H9 (cell line): ENCODE data around the gene UNC13D. TPM values are rescaled to one million over a fixed set of nuclear protein-coding genes. Genes with fewer than 3 reads are reported as not detected.

Source experiments
- DNase-seq: peaks from one replicate; pipeline ENCODE4 v3.0.0-alpha.2; 2017
- H2AFZ ChIP-seq: one replicate; pipeline ENCODE4 v1.6.1; 2013; ENCODE audit warnings: mild to moderate bottlenecking, low read length, control low read depth, moderate library complexity
- H2AK5ac ChIP-seq: 2 replicates; pipeline ENCODE4 v1.6.1; 2013; ENCODE audit warnings: low read length, control low read depth, mixed read lengths; ENCODE audit not compliant: insufficient read length
- H2BK120ac ChIP-seq: one replicate; pipeline ENCODE4 v1.6.1; 2013; ENCODE audit warnings: low read depth, mild to moderate bottlenecking, low read length, control low read depth, inconsistent platforms; ENCODE audit not compliant: poor library complexity, severe bottlenecking
- H2BK12ac ChIP-seq: 2 replicates; pipeline ENCODE4 v1.6.1; 2013; ENCODE audit warnings: low read length, control low read depth, mixed read lengths, low read depth; ENCODE audit not compliant: insufficient read length
- H2BK15ac ChIP-seq: 2 replicates; pipeline ENCODE4 v1.6.1; 2013; ENCODE audit warnings: low read depth, low read length, control low read depth
- H2BK20ac ChIP-seq: one replicate; pipeline ENCODE4 v1.6.1; 2013; ENCODE audit warnings: low read depth, mild to moderate bottlenecking, low read length, control low read depth, inconsistent platforms; ENCODE audit not compliant: poor library complexity, severe bottlenecking
- H2BK5ac ChIP-seq: 2 replicates; pipeline ENCODE4 v1.6.1; 2013; ENCODE audit warnings: low read length, control low read depth, mixed read lengths; ENCODE audit not compliant: insufficient read length
- H3K14ac ChIP-seq: 2 replicates; pipeline ENCODE4 v1.6.1; 2013; ENCODE audit warnings: low read length, control low read depth; ENCODE audit not compliant: insufficient read depth
- H3K18ac ChIP-seq: 2 replicates; pipeline ENCODE4 v1.6.1; 2013; ENCODE audit warnings: low read depth, mild to moderate bottlenecking, mixed read lengths, low read length, control low read depth; ENCODE audit not compliant: insufficient read length
- H3K23ac ChIP-seq: 2 replicates; pipeline ENCODE4 v1.6.1; 2013; ENCODE audit warnings: low read length, control low read depth, mixed read lengths, low read depth; ENCODE audit not compliant: insufficient read length
- H3K23me2 ChIP-seq: 2 replicates; pipeline ENCODE4 v1.6.1; 2013; ENCODE audit warnings: low read depth, mild to moderate bottlenecking, mixed read lengths, low read length, control low read depth; ENCODE audit not compliant: insufficient read length, poor library complexity, severe bottlenecking
- H3K27ac ChIP-seq: 2 replicates; pipeline ENCODE4 v1.5.1; 2013; ENCODE audit warnings: low read length, control low read depth, mixed read lengths, low read depth; ENCODE audit not compliant: insufficient read length
- H3K27me3 ChIP-seq: 2 replicates; pipeline ENCODE4 v1.6.1; 2013; ENCODE audit warnings: low read length, control low read depth, inconsistent platforms; ENCODE audit not compliant: insufficient read depth
- H3K4ac ChIP-seq: 2 replicates; pipeline ENCODE4 v1.6.1; 2013; ENCODE audit warnings: low read depth, mild to moderate bottlenecking, control low read depth, inconsistent platforms, low read length, moderate library complexity
- H3K4me1 ChIP-seq: 2 replicates; pipeline ENCODE4 v1.6.1; 2013; ENCODE audit warnings: low read length, control low read depth, inconsistent platforms; ENCODE audit not compliant: insufficient read depth
- H3K4me2 ChIP-seq: 2 replicates; pipeline ENCODE4 v1.6.1; 2013; ENCODE audit warnings: low read length, control low read depth, mixed read lengths; ENCODE audit not compliant: insufficient read length, insufficient read depth
- H3K56ac ChIP-seq: 2 replicates; pipeline ENCODE4 v1.6.1; 2013; ENCODE audit warnings: low read depth, mild to moderate bottlenecking, mixed read lengths, low read length, control low read depth; ENCODE audit not compliant: insufficient read length
- H3K79me1 ChIP-seq: 2 replicates; pipeline ENCODE4 v1.6.1; 2013; ENCODE audit warnings: low read depth, mild to moderate bottlenecking, moderate library complexity, low read length, control low read depth, inconsistent platforms; ENCODE audit not compliant: insufficient read depth, poor library complexity, severe bottlenecking
- H3K79me2 ChIP-seq: 2 replicates; pipeline ENCODE4 v1.6.1; 2013; ENCODE audit warnings: low read length, control low read depth, inconsistent platforms; ENCODE audit not compliant: insufficient read depth
- H3K9ac ChIP-seq: 2 replicates; pipeline ENCODE4 v1.6.1; 2013; ENCODE audit warnings: low read length, control low read depth, mixed read lengths; ENCODE audit not compliant: insufficient read length; ENCODE audit errors: extremely low read depth
- H3K9me3 ChIP-seq: one replicate; pipeline ENCODE4 v1.6.1; 2013; ENCODE audit warnings: low read depth, low read length, inconsistent platforms; ENCODE audit not compliant: control insufficient read depth
- H3T11ph ChIP-seq: one replicate; pipeline ENCODE4 v1.6.1; 2013; ENCODE audit warnings: mild to moderate bottlenecking, low read length, control low read depth, inconsistent platforms
- H4K20me1 ChIP-seq: one replicate; pipeline ENCODE4 v1.6.1; 2013; ENCODE audit not compliant: control insufficient read depth, insufficient read length, insufficient read depth
- H4K5ac ChIP-seq: 2 replicates; pipeline ENCODE4 v1.6.1; 2013; ENCODE audit warnings: low read depth, mild to moderate bottlenecking, mixed read lengths, low read length, control low read depth; ENCODE audit not compliant: insufficient read length
- H4K8ac ChIP-seq: replicated peaks from 2 replicates; pipeline ENCODE4 v1.6.1; 2013; ENCODE audit warnings: low read length, control low read depth, mixed read lengths, low read depth; ENCODE audit not compliant: insufficient read length
- H4K91ac ChIP-seq: 2 replicates; pipeline ENCODE4 v1.6.1; 2013; ENCODE audit warnings: low read depth, mild to moderate bottlenecking, moderate library complexity, mixed read lengths, low read length, control low read depth; ENCODE audit not compliant: insufficient read length
- H3K27ac Mint-ChIP-seq, 3 experiments: 2 replicates in 2 of 3; 3 replicates in 1 of 3; pipeline ENCODE4 v1.8.0; 2020 to 2021; ENCODE audit warnings: mixed read lengths in 3 of 3, mild to moderate bottlenecking in 1 of 3, moderate library complexity in 1 of 3
- H3K27me3 Mint-ChIP-seq: 2 replicates; pipeline ENCODE4 v1.8.0; 2021; ENCODE audit warnings: low read depth, mild to moderate bottlenecking, moderate library complexity, mixed read lengths
- H3K36me3 Mint-ChIP-seq, 3 experiments: 2 replicates in 2 of 3; 3 replicates in 1 of 3; pipeline ENCODE4 v1.8.0; 2020 to 2021; ENCODE audit warnings: low read depth in 3 of 3, mixed read lengths in 3 of 3; ENCODE audit not compliant: insufficient read depth in 1 of 3
- H3K4me1 Mint-ChIP-seq, 2 experiments: 2 replicates each; pipeline ENCODE4 v1.8.0; 2020; ENCODE audit warnings: mixed read lengths in 2 of 2
- H3K4me3 Mint-ChIP-seq, 2 experiments: 2 replicates in 1 of 2; 3 replicates in 1 of 2; pipeline ENCODE4 v1.8.0; 2020 to 2021; ENCODE audit warnings: mild to moderate bottlenecking in 2 of 2, mixed read lengths in 2 of 2, moderate library complexity in 1 of 2
- H3K9me3 Mint-ChIP-seq, 2 experiments: 2 replicates in 1 of 2; 3 replicates in 1 of 2; pipeline ENCODE4 v1.8.0; 2020; ENCODE audit warnings: mild to moderate bottlenecking in 2 of 2, mixed read lengths in 2 of 2, moderate library complexity in 1 of 2
- WGBS: extraction: QIAGEN DNeasy Blood & Tissue Kit; methylation state at CpG from one replicate; pipeline ENCODE4 v1.1.7; 2013; ENCODE audit warnings: missing lambda C conversion rate, low lambda C conversion rate, mixed read lengths; ENCODE audit not compliant: insufficient read length; ENCODE audit errors: extremely low coverage; 5-methylcytosine and 5-hydroxymethylcytosine counted together
- total RNA-seq: library from RNA; stranded (reverse); gene quantifications from 2 replicates; pipeline ENCODE4 v1.2.1, GENCODE V29; 2021
- TF ChIP-seq, protein P1 (sequence below): fragments of 200-600 bp; sonication (generic); conservative IDR thresholded peaks from 3 replicates; pipeline ENCODE4 v1.8.0; 2021; ENCODE audit warnings: antibody characterized with exemption, mild to moderate bottlenecking

UNC13D gene
- total RNA-seq, 1 experiment from 2014 or later: 6.3 TPM

DNA sequence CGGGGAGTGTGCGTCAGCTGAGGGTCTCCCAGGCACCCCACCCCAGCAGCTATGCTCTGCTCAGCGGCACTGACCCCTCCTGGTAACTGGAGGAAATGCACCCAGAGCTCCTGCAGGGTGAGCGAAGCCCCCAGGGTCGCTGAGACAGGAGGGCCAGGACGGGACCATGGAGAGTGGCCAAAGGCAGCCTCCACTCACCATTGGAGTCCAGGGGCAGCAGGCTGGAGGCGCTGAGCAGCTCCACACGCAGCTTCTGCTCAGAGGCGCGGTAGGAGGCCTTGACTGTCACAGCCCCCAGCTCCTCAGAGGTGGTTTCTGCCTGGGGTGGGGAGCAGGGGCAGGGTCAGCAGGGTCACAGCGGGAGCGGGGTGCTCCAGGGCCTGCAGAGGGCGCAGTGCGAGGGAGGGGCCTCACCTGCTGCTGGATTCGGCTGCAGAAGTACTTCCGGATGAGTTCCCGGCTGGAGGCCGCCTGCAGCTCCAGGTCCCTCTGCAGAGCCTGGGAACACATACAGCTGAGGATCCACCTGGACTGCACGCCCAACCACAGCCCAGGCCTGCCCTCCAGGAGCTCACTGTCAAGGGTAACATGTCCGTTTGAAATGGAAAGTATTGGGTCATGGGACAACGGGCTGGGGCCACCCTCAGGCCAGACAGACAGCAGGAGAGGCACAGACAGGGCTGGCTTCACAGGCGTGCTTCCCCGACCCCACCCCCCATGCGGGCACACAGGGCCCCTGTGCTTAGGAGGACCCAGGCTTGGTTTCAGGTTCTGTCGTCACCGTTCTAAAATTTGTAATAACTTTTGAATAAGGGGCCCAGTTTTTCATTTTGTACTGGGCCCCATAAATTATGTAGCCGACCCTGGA is 13.8 kb downstream of the UNC13D start:
- H3K4me3 Mint-ChIP-seq: peak overlapping the region; percentile 50 to 68; a peak in 4 of 5 replicates
- H2AFZ ChIP-seq: no peak overlapping the region
- no peak overlapping the region for H3K9ac ChIP-seq
- no peak overlapping the region for H3K27ac ChIP-seq
- WGBS: no CpG with 5 or more reads among the region's 27 CpGs
- H2BK120ac ChIP-seq: no peak overlapping the region
- H4K8ac ChIP-seq: no peak overlapping the region
- H3K9me3 ChIP-seq: no peaks in the 10 kb centered on the region
- H2BK12ac ChIP-seq: no peak overlapping the region
- TF ChIP-seq, protein P1, sequence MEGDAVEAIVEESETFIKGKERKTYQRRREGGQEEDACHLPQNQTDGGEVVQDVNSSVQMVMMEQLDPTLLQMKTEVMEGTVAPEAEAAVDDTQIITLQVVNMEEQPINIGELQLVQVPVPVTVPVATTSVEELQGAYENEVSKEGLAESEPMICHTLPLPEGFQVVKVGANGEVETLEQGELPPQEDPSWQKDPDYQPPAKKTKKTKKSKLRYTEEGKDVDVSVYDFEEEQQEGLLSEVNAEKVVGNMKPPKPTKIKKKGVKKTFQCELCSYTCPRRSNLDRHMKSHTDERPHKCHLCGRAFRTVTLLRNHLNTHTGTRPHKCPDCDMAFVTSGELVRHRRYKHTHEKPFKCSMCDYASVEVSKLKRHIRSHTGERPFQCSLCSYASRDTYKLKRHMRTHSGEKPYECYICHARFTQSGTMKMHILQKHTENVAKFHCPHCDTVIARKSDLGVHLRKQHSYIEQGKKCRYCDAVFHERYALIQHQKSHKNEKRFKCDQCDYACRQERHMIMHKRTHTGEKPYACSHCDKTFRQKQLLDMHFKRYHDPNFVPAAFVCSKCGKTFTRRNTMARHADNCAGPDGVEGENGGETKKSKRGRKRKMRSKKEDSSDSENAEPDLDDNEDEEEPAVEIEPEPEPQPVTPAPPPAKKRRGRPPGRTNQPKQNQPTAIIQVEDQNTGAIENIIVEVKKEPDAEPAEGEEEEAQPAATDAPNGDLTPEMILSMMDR: peak; percentile 77
- H2BK5ac ChIP-seq: no peak overlapping the region
- no peaks in the 10 kb centered on the region for H3K23me2 ChIP-seq
- peaks cover 0 to 4% (median 1%) of the 10 kb centered on the region in 3 experiments; a peak in 3 of 7 replicates for H3K36me3 Mint-ChIP-seq
- no peaks in the 10 kb centered on the region for H3K79me1 ChIP-seq
- H2BK20ac ChIP-seq: no peak overlapping the region
- H3K18ac ChIP-seq: no peak overlapping the region
- no peak overlapping the region for H4K91ac ChIP-seq
- peak overlapping the region; percentile 28 to 96 (median 93); a peak in 4 of 7 replicates for H3K27ac Mint-ChIP-seq
- H4K20me1 ChIP-seq: no peaks in the 10 kb centered on the region
- H3K56ac ChIP-seq: no peak overlapping the region
- no peak overlapping the region for H2BK15ac ChIP-seq
- no peak overlapping the region for H3K4ac ChIP-seq
- no peak overlapping the region; the same call in 1 of the 2 replicates for H3K14ac ChIP-seq
- no peak overlapping the region for H2AK5ac ChIP-seq
- no peak overlapping the region for H4K5ac ChIP-seq
- no peaks in the 10 kb centered on the region for H3K27me3 ChIP-seq
- no peak overlapping the region for H3T11ph ChIP-seq
- no peaks in the 10 kb centered on the region for H3K79me2 ChIP-seq
- H3K27me3 Mint-ChIP-seq: no peaks in the 10 kb centered on the region
- peaks cover 28 to 42% of the 10 kb centered on the region in 2 experiments for H3K4me1 Mint-ChIP-seq
- peaks cover 5% of the 10 kb centered on the region; the same call in 1 of the 2 replicates for H3K4me1 ChIP-seq
- peak; percentile 95 for DNase-seq
- H3K23ac ChIP-seq: no peak overlapping the region
- no peaks in the 10 kb centered on the region for H3K9me3 Mint-ChIP-seq
- H3K4me2 ChIP-seq: no peak overlapping the region
